ENCODE data around the gene SIRPB2.
A peak's percentile ranks its signal among the peaks of the same experiment; 100 is the strongest.

Gene SIRPB2

GRCh38 chr20:1437235-1437904 lies 53.9 kb downstream of the SIRPB2 start:
- peak; percentile 27 to 71 (median 58) for DNase-seq

GRCh38 chr20:1436263-1436662 lies 55.0 kb downstream of the SIRPB2 start:
- no peak for DNase-seq

- no peak for DNase-seq
These were observed 55.9 kb downstream of the SIRPB2 start for GRCh38 chr20:1435337-1435699.

- peak in 1 of 4 experiments; percentile 4 for DNase-seq
These were observed 56.5 kb downstream of the SIRPB2 start for GRCh38 chr20:1434571-1435336.

GRCh38 chr20:1431158-1431557 lies 60.1 kb downstream of the SIRPB2 start:
- no peak for DNase-seq

GRCh38 chr20:1430004-1430451 lies 61.2 kb downstream of the SIRPB2 start:
- no peak for DNase-seq

GRCh38 chr20:1429143-1429728 lies 62.0 kb downstream of the SIRPB2 start:
- no peak for DNase-seq

GRCh38 chr20:1427457-1428054 lies 63.7 kb downstream of the SIRPB2 start:
- no peak for DNase-seq

GRCh38 chr20:1426231-1426849 lies 64.9 kb downstream of the SIRPB2 start:
- DNase-seq = no peak
